OCI-LY1 (cell line): ENCODE results near the gene NLRP9.

Source experiments
- H2AFZ ChIP-seq: fragments of 200-600 bp; sonication (generic), shearing (Covaris generic); 2 replicates; pipeline ENCODE4 v1.6.0; 2014; ENCODE audit warnings: antibody characterized with exemption, mild to moderate bottlenecking, low read length
- H3F3A ChIP-seq: fragments of 200-600 bp; sonication (generic), shearing (Covaris generic); 2 replicates; pipeline ENCODE4 v1.6.0; 2014; ENCODE audit warnings: mild to moderate bottlenecking, antibody characterized with exemption, low read length, moderate library complexity; ENCODE audit not compliant: insufficient read depth
- H3K27ac ChIP-seq: fragments of 200-600 bp; sonication (generic); 2 replicates; pipeline ENCODE4 v1.5.1; 2014; ENCODE audit warnings: low read length, mixed run types, mild to moderate bottlenecking, low read depth; ENCODE audit not compliant: poor library complexity, severe bottlenecking
- H3K27me3 ChIP-seq: fragments of 200-600 bp; sonication (generic); 2 replicates; pipeline ENCODE4 v1.6.0; 2014; ENCODE audit warnings: antibody characterized with exemption, mild to moderate bottlenecking, low read length, moderate library complexity; ENCODE audit not compliant: insufficient read depth
- H3K36me3 ChIP-seq: fragments of 200-600 bp; sonication (generic); 2 replicates; pipeline ENCODE4 v1.6.1; 2014; ENCODE audit warnings: mild to moderate bottlenecking, antibody characterized with exemption, low read length, moderate library complexity, mixed read lengths; ENCODE audit not compliant: insufficient read depth
- H3K4me1 ChIP-seq: fragments of 200-600 bp; sonication (generic); 2 replicates; pipeline ENCODE4 v1.5.1; 2014; ENCODE audit warnings: mild to moderate bottlenecking, low read length, moderate library complexity; ENCODE audit not compliant: insufficient read depth, severe bottlenecking
- H3K4me2 ChIP-seq: fragments of 200-600 bp; sonication (generic), shearing (Covaris generic); 2 replicates; pipeline ENCODE4 v1.6.1; 2014; ENCODE audit warnings: low read length
- H3K4me3 ChIP-seq: fragments of 200-600 bp; sonication (generic); 2 replicates; pipeline ENCODE4 v1.5.1; 2014; ENCODE audit warnings: low read length, low read depth, mild to moderate bottlenecking, mixed read lengths; ENCODE audit not compliant: poor library complexity, severe bottlenecking
- H3K79me2 ChIP-seq: fragments of 200-600 bp; shearing (Covaris generic); 2 replicates; pipeline ENCODE4 v1.6.1; 2016; ENCODE audit warnings: mixed run types, low read length, mixed read lengths; ENCODE audit not compliant: insufficient read depth
- H3K9ac ChIP-seq: fragments of 200-600 bp; sonication (generic), shearing (Covaris generic); 2 replicates; pipeline ENCODE4 v1.6.1; 2014; ENCODE audit warnings: mild to moderate bottlenecking, low read length, mixed read lengths
- H3K9me2 ChIP-seq: fragments of 200-600 bp; sonication (generic), shearing (Covaris generic); 2 replicates; pipeline ENCODE4 v1.6.1; 2014; ENCODE audit warnings: low read depth, mild to moderate bottlenecking, low read length, mixed read lengths
- H3K9me3 ChIP-seq: fragments of 200-600 bp; shearing (Covaris generic); 2 replicates; pipeline ENCODE4 v1.6.1; 2014; ENCODE audit warnings: low read length, mixed read lengths
- H4K20me1 ChIP-seq: fragments of 200-600 bp; sonication (generic), shearing (Covaris generic); 2 replicates; pipeline ENCODE4 v1.6.0; 2016; ENCODE audit warnings: mild to moderate bottlenecking, low read length; ENCODE audit not compliant: insufficient read depth
- EZH2 ChIP-seq: fragments of 200-600 bp; sonication (generic), shearing (Covaris generic); IDR thresholded peaks from 2 replicates; pipeline ENCODE4 v1.8.0; 2017; ENCODE audit warnings: borderline replicate concordance, mixed run types, mild to moderate bottlenecking, antibody characterized with exemption, low read length, moderate library complexity, mixed read lengths
- TF ChIP-seq, protein P1 (sequence below): fragments of 200-600 bp; sonication (generic), shearing (Covaris generic); IDR thresholded peaks from 2 replicates; pipeline ENCODE4 v1.5.1; 2017; ENCODE audit warnings: mild to moderate bottlenecking, antibody characterized with exemption, low read length, moderate library complexity, mixed read lengths

Gene NLRP9

GRCh38 chr19:55694241-55694655 is 44.0 kb downstream of the NLRP9 start:
- Histone ChIP-seq H3K27ac (no peak overlapping the region), H3K4me1 (no peaks in the 10 kb centered on the region), H4K20me1 (no peaks in the 10 kb centered on the region), H2AFZ (no peak overlapping the region), H3K9me2 (no peaks in the 10 kb centered on the region), H3K9me3 (no peaks in the 10 kb centered on the region), H3K4me2 (no peak overlapping the region), H3K9ac (no peak overlapping the region), H3K36me3 (peaks cover 87% of the 10 kb centered on the region), H3K27me3 (no peaks in the 10 kb centered on the region), H3K79me2 (no peaks in the 10 kb centered on the region), H3K4me3 (no peak overlapping the region), H3F3A (no peaks in the 10 kb centered on the region)
- TF ChIP-seq, protein P1, sequence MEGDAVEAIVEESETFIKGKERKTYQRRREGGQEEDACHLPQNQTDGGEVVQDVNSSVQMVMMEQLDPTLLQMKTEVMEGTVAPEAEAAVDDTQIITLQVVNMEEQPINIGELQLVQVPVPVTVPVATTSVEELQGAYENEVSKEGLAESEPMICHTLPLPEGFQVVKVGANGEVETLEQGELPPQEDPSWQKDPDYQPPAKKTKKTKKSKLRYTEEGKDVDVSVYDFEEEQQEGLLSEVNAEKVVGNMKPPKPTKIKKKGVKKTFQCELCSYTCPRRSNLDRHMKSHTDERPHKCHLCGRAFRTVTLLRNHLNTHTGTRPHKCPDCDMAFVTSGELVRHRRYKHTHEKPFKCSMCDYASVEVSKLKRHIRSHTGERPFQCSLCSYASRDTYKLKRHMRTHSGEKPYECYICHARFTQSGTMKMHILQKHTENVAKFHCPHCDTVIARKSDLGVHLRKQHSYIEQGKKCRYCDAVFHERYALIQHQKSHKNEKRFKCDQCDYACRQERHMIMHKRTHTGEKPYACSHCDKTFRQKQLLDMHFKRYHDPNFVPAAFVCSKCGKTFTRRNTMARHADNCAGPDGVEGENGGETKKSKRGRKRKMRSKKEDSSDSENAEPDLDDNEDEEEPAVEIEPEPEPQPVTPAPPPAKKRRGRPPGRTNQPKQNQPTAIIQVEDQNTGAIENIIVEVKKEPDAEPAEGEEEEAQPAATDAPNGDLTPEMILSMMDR, result no peak
- TF ChIP-seq EZH2, result no peak

DNA sequence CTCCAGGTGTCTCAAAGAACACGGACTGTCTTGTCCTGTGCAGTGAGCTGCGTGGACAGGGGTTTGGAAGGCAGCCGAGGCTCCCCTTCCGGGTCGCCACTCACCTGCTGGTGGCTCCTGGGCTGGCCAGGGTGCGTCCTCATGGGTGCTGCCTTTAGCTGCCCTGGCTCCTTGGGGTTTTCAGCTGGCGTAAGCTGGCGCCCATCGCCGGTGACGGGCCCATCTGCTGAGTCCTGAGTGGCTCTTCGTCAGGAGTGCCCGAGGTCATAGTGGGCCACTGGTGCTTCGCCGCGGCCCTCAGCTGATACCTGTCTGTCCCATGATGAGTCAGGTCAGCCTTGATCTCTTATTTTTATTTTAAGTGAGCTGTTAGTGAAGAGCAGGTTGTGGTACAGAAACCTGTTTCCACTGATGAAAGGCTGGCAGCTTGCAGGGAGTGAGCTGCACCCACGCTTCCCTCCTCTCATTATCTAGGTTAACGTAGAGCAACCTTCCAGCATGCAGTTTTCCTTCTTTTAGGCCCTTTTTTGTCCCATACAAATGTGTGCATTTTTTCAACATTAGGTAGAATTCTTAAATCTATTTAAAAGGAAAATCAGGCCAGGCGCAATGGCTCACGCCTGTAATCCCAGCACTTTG is 44.7 kb downstream of the NLRP9 start:
- no peak overlapping the region for H3K27ac ChIP-seq
- no peak overlapping the region for H3K4me3 ChIP-seq
- no peaks in the 10 kb centered on the region for H3K9me2 ChIP-seq
- no peaks in the 10 kb centered on the region for H3K4me1 ChIP-seq
- H3K36me3 ChIP-seq, result peaks cover 92% of the 10 kb centered on the region
- no peaks in the 10 kb centered on the region for H4K20me1 ChIP-seq
- no peaks in the 10 kb centered on the region for H3K27me3 ChIP-seq
- no peaks in the 10 kb centered on the region for H3F3A ChIP-seq
- no peak overlapping the region for H3K9ac ChIP-seq
- H3K9me3 ChIP-seq, result no peaks in the 10 kb centered on the region
- H3K4me2 ChIP-seq, result no peak overlapping the region
- TF ChIP-seq EZH2, result no peak
- TF ChIP-seq, protein P1, result no peak
- H3K79me2 ChIP-seq, result no peaks in the 10 kb centered on the region
- no peak overlapping the region for H2AFZ ChIP-seq

DNA sequence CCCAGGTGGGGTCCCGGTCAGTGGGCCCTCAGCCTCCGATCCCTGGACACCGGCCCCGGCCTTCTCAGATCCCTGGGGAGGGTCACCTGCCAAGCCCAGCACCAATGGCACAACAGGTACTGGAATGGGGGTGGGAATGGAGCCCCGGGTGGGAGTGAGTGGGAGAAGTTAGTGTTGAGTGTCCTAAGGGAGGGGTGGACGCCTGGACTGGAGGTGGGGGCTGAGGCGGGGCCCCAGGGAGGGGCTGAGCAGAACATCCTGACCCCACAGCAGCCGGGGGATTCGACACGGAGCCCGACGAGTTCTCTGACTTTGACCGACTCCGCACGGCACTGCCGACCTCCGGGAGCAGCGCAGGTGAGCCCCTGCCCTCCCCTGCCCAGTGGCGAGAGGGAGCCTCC is 45.5 kb downstream of the NLRP9 start:
- H3K79me2 ChIP-seq, result no peaks in the 10 kb centered on the region
- H3K9ac ChIP-seq, result no peak overlapping the region
- no peaks in the 10 kb centered on the region for H3K4me1 ChIP-seq
- TF ChIP-seq EZH2, result no peak
- TF ChIP-seq, protein P1, result no peak
- H3K9me2 ChIP-seq, result no peaks in the 10 kb centered on the region
- no peak overlapping the region for H3K27ac ChIP-seq
- no peak overlapping the region for H3K4me2 ChIP-seq
- no peaks in the 10 kb centered on the region for H4K20me1 ChIP-seq
- no peaks in the 10 kb centered on the region for H3K27me3 ChIP-seq
- H3K9me3 ChIP-seq, result no peaks in the 10 kb centered on the region
- H2AFZ ChIP-seq, result no peak overlapping the region
- H3K36me3 ChIP-seq, result peaks cover 94% of the 10 kb centered on the region
- H3K4me3 ChIP-seq, result no peak overlapping the region
- H3F3A ChIP-seq, result no peaks in the 10 kb centered on the region
